Measurements from ENCODE around the gene ERCC8.

ERCC8 gene

GRCh38 chr5:60835554-60835953 lies 109.3 kb downstream of the ERCC8 start:
- DNase-seq (ENCODE audit: low read depth), result no peak

GRCh38 chr5:60833520-60833919 lies 111.3 kb downstream of the ERCC8 start:
- no peak for DNase-seq (ENCODE audit: low read depth)

- DNase-seq (ENCODE audit: low read depth), result no peak
These were observed 114.2 kb downstream of the ERCC8 start for GRCh38 chr5:60830581-60831127.

- no peak for DNase-seq (ENCODE audit: low read depth)
These were observed 115.2 kb downstream of the ERCC8 start for GRCh38 chr5:60829490-60830266.

- no peak for DNase-seq (ENCODE audit: low read depth)
These were observed 117.7 kb downstream of the ERCC8 start for GRCh38 chr5:60827201-60827600.

- DNase-seq (ENCODE audit: low read depth), result no peak
These were observed 118.2 kb downstream of the ERCC8 start for GRCh38 chr5:60826653-60827052.

Data from stimulated activated CD8-positive, alpha-beta memory T cell treated with anti-CD3 and anti-CD28 coated beads, Interleukin-4, amount 100 ng/mL, for 24 hours (primary cell).